NCI-H524 (cell line): ENCODE measurements around the gene G6PC1.
"Not testable (repeated sequence)": the region's sequence is repeated elsewhere in the genome, so short reads cannot be mapped to it uniquely, and the experiment has no call there.

Experiments used
- DNase-seq, 2 experiments: peaks; one replicate each; lab custom pipeline; 2025; lab: John Stamatoyannopoulos, UW

Gene G6PC1

GRCh38 chr17:42900460-42901331, at the start of gene G6PC1:
Gene G6PC1 (plus strand): TSS chr17:42900799. CDS start chr17:42900877, 78 bp downstream.
- no peak for DNase-seq

- DNase-seq, result no peak
Observed at GRCh38 chr17:42850954-42851353, 49.6 kb upstream of the G6PC1 start, which contains the start of gene AOC3. Gene AOC3 (plus strand): TSS chr17:42851199. CDS start chr17:42851344, 145 bp downstream.

- DNase-seq, result not testable (repeated sequence)
Observed at GRCh38 chr17:42851371-42852240, 49.0 kb upstream of the G6PC1 start.

GRCh38 chr17:42852351-42852750, 48.2 kb upstream of the G6PC1 start:
- no peak for DNase-seq

GRCh38 chr17:42853004-42853403, 47.6 kb upstream of the G6PC1 start:
- DNase-seq, result no peak

- no peak for DNase-seq
Observed at GRCh38 chr17:42853597-42853967, 47.0 kb upstream of the G6PC1 start.

- DNase-seq, result no peak
Observed at GRCh38 chr17:42853968-42854790, 46.4 kb upstream of the G6PC1 start.

GRCh38 chr17:42855048-42855596, 45.5 kb upstream of the G6PC1 start:
- DNase-seq, result no peak

GRCh38 chr17:42856093-42856492, 44.5 kb upstream of the G6PC1 start:
- not testable (repeated sequence) for DNase-seq

- DNase-seq, result not testable (repeated sequence)
Observed at GRCh38 chr17:42856516-42856915, 44.1 kb upstream of the G6PC1 start.

GRCh38 chr17:42857389-42857788, 43.2 kb upstream of the G6PC1 start:
- DNase-seq, result no peak

GRCh38 chr17:42865638-42866094, 34.9 kb upstream of the G6PC1 start:
- no peak for DNase-seq

- DNase-seq, result no peak
Observed at GRCh38 chr17:42866216-42866615, 34.4 kb upstream of the G6PC1 start.

GRCh38 chr17:42866631-42867575, 33.7 kb upstream of the G6PC1 start:
- no peak for DNase-seq

- not testable (repeated sequence) for DNase-seq
Observed at GRCh38 chr17:42867694-42868261, 32.8 kb upstream of the G6PC1 start.

- no peak for DNase-seq
Observed at GRCh38 chr17:42868338-42868737, 32.3 kb upstream of the G6PC1 start.

GRCh38 chr17:42871647-42872046, 29.0 kb upstream of the G6PC1 start:
- no peak for DNase-seq

GRCh38 chr17:42872251-42872965, 28.2 kb upstream of the G6PC1 start:
- DNase-seq, result no peak

GRCh38 chr17:42873315-42873714, 27.3 kb upstream of the G6PC1 start:
- no peak for DNase-seq
